SH-SY5Y (cell line): Measurements from ENCODE around the gene TRIM33.

Source experiments
- GATA2 ChIP-seq: IDR thresholded peaks from 2 replicates; pipeline ENCODE4 v1.6.1; 2011; ENCODE audit warnings: mild to moderate bottlenecking, low read depth, low read length
- GATA3 ChIP-seq: IDR thresholded peaks from 2 replicates; pipeline ENCODE4 v1.6.1; 2011; ENCODE audit warnings: low read depth, mild to moderate bottlenecking, low read length, moderate library complexity

DNA sequence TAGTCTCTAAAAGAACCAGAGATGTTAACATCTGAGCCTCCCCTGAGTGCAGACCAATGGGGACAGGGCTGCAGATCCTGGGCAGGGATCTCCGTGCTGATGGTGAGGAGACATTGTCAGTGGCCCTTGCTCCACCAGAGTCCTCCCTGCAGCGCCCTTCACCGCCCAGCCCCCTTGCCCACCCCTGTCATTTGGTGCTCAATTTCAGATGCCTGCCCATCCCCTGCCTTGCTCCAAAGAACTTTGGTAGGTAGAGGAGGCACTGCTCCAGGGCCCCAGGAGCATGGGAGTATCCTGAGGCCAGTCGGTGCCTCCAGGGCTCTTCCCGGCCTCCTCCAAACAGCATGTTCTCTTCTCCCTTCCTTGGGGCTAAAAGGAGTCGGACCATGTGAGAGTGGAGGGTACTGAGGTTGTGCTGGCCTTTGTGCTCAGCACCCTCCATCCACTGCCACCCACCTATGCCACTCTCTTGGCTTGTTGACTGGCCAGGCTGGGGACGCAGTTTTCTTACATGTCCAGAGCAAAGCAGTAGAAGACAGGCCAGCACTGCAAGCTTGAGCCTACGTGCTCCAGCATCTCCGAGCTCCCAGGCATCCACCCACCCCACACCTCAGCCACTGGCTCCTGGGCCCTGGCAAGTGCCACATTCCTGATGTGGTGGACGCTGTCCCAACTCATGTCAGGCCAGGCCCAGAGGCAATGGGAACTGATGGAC lies 160.1 kb downstream of the TRIM33 start:
- TF ChIP-seq GATA2: no peak
- TF ChIP-seq GATA3: no peak
